ENCODE results near the gene KCTD7.

DNA sequence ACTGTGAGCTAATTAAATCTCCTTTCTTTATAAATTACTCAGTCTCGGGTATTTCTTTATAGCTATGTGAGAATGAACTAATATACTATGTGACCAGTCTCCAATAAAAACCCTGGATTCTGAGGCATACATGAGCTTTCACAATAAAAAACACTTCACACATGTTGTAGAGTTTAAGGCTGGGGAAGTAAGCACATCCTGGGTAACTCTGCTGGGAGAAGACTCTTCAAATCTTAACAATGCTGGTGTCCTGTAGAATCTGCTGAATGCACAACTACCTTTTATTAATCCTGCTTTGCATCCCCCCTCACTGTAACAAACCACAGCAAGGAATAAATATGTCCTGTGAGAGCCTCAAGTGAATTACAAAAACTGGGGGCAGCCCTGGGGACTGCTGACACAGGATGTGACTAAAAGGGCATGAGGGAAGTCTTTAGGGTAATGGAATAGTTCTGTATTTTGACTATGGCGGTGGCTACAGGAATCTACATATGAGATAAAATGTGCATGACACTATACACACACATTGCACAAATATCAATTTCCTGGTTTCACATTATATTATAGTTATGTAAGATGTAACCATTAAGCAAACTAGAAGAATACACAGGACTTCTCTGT, 45.1 kb upstream of the KCTD7 start:
- TF ChIP-seq ARNTL (CRISPR knock-in tag; IDR thresholded peaks at IDR 0.05; ENCODE audit: borderline replicate concordance, low read depth) (no peak), ZNF8 (CRISPR knock-in tag; IDR thresholded peaks at IDR 0.05) (no peak), ZFP3 (CRISPR knock-in tag; IDR thresholded peaks at IDR 0.05) (no peak), SNAI2 (CRISPR knock-in tag; IDR thresholded peaks at IDR 0.05) (no peak), PPARA (CRISPR knock-in tag; IDR thresholded peaks at IDR 0.05; ENCODE audit: borderline replicate concordance) (no peak), GLIS3 (CRISPR knock-in tag; IDR thresholded peaks at IDR 0.05) (no peak), ZNF70 (CRISPR knock-in tag; IDR thresholded peaks at IDR 0.05) (no peak), TCF4 (CRISPR knock-in tag; IDR thresholded peaks at IDR 0.05; ENCODE audit: borderline replicate concordance) (no peak)
- TF ChIP-seq, protein P1, sequence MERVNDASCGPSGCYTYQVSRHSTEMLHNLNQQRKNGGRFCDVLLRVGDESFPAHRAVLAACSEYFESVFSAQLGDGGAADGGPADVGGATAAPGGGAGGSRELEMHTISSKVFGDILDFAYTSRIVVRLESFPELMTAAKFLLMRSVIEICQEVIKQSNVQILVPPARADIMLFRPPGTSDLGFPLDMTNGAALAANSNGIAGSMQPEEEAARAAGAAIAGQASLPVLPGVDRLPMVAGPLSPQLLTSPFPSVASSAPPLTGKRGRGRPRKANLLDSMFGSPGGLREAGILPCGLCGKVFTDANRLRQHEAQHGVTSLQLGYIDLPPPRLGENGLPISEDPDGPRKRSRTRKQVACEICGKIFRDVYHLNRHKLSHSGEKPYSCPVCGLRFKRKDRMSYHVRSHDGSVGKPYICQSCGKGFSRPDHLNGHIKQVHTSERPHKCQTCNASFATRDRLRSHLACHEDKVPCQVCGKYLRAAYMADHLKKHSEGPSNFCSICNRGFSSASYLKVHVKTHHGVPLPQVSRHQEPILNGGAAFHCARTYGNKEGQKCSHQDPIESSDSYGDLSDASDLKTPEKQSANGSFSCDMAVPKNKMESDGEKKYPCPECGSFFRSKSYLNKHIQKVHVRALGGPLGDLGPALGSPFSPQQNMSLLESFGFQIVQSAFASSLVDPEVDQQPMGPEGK (CRISPR knock-in tag; IDR thresholded peaks at IDR 0.05; ENCODE audit: borderline replicate concordance) = no peak

Measured in SK-N-SH treated with all-trans-retinoic acid at 6 μM for 48 hours (cell line).